Nephron progenitor cell (in vitro differentiated cells): ENCODE measurements around the gene CYP1A2.
"Not testable (repeated sequence)": the region's sequence is repeated elsewhere in the genome, so short reads cannot be mapped to it uniquely, and the experiment has no call there.

Experiments used
- DNase-seq: peaks from one replicate; pipeline ENCODE4 v3.0.0; 2021
- H3K27ac Mint-ChIP-seq: 2 replicates; pipeline ENCODE4 v1.8.0; 2021; ENCODE audit warnings: mild to moderate bottlenecking, moderate library complexity, mixed read lengths
- H3K27me3 Mint-ChIP-seq: 2 replicates; pipeline ENCODE4 v1.8.0; 2021; ENCODE audit warnings: mild to moderate bottlenecking, low read depth, mixed read lengths; ENCODE audit not compliant: poor library complexity
- H3K36me3 Mint-ChIP-seq: 2 replicates; pipeline ENCODE4 v1.8.0; 2021; ENCODE audit warnings: low read depth, mixed read lengths
- H3K4me1 Mint-ChIP-seq: 2 replicates; pipeline ENCODE4 v1.8.0; 2021; ENCODE audit warnings: mixed read lengths
- H3K4me3 Mint-ChIP-seq: 2 replicates; pipeline ENCODE4 v1.8.0; 2021; ENCODE audit warnings: mild to moderate bottlenecking, moderate library complexity, mixed read lengths
- H3K9me3 Mint-ChIP-seq: 2 replicates; pipeline ENCODE4 v1.8.0; 2021; ENCODE audit warnings: mild to moderate bottlenecking, moderate library complexity, mixed read lengths
- CTCF ChIP-seq: fragments of 200-600 bp; sonication (generic); IDR thresholded peaks from 2 replicates; pipeline ENCODE4 v1.5.0; 2021; ENCODE audit warnings: antibody characterized with exemption

Gene CYP1A2

GRCh38 chr15:74725845-74726773 is 22.5 kb upstream of the CYP1A2 start:
- DNase-seq: peak; percentile 81
- Mint-ChIP-seq H3K27me3 (peaks cover 58% of the 10 kb centered on the region), H3K27ac (no peak overlapping the region), H3K36me3 (peaks cover 5% of the 10 kb centered on the region), H3K9me3 (peaks cover 20% of the 10 kb centered on the region), H3K4me3 (peak overlapping the region; percentile 79), H3K4me1 (peaks cover 25% of the 10 kb centered on the region)
- TF ChIP-seq CTCF: no peak

- H3K4me1 Mint-ChIP-seq: peaks cover 27% of the 10 kb centered on the region
- TF ChIP-seq CTCF: no peak
- no peak for DNase-seq
- peaks cover 5% of the 10 kb centered on the region for H3K36me3 Mint-ChIP-seq
- no peak overlapping the region for H3K27ac Mint-ChIP-seq
- H3K27me3 Mint-ChIP-seq: peaks cover 60% of the 10 kb centered on the region
- peaks cover 20% of the 10 kb centered on the region for H3K9me3 Mint-ChIP-seq
- H3K4me3 Mint-ChIP-seq: peak overlapping the region; percentile 73
Measured at GRCh38 chr15:74726774-74727164, 21.9 kb upstream of the CYP1A2 start.

- no peak for DNase-seq
- no peak overlapping the region for H3K27ac Mint-ChIP-seq
- TF ChIP-seq CTCF: no peak
- H3K9me3 Mint-ChIP-seq: peaks cover 20% of the 10 kb centered on the region
- no peak overlapping the region for H3K4me3 Mint-ChIP-seq
- peaks cover 5% of the 10 kb centered on the region for H3K36me3 Mint-ChIP-seq
- H3K4me1 Mint-ChIP-seq: peaks cover 27% of the 10 kb centered on the region
- peaks cover 62% of the 10 kb centered on the region for H3K27me3 Mint-ChIP-seq
Measured at GRCh38 chr15:74727727-74728126, 20.9 kb upstream of the CYP1A2 start.

- not testable (repeated sequence) for H3K36me3 Mint-ChIP-seq, H3K4me3 Mint-ChIP-seq, H3K27ac Mint-ChIP-seq, DNase-seq
- Mint-ChIP-seq H3K27me3 (peaks cover 66% of the 10 kb centered on the region), H3K4me1 (peaks cover 23% of the 10 kb centered on the region), H3K9me3 (peaks cover 20% of the 10 kb centered on the region)
Measured at GRCh38 chr15:74728699-74729098, 19.9 kb upstream of the CYP1A2 start.

GRCh38 chr15:74729372-74729771 is 19.3 kb upstream of the CYP1A2 start:
- H3K27ac Mint-ChIP-seq, H3K36me3 Mint-ChIP-seq, H3K4me3 Mint-ChIP-seq, DNase-seq: not testable (repeated sequence)
- H3K9me3 Mint-ChIP-seq: peaks cover 20% of the 10 kb centered on the region
- peaks cover 66% of the 10 kb centered on the region for H3K27me3 Mint-ChIP-seq
- H3K4me1 Mint-ChIP-seq: peaks cover 17% of the 10 kb centered on the region

- Mint-ChIP-seq H3K36me3 (peaks cover 5% of the 10 kb centered on the region), H3K4me3 (no peak overlapping the region), H3K4me1 (peaks cover 14% of the 10 kb centered on the region), H3K9me3 (peaks cover 20% of the 10 kb centered on the region), H3K27ac (no peak overlapping the region), H3K27me3 (peaks cover 71% of the 10 kb centered on the region)
- DNase-seq: no peak
- no peak for TF ChIP-seq CTCF
Measured at GRCh38 chr15:74730619-74731316, 17.9 kb upstream of the CYP1A2 start.
